GM12801 (cell line): ENCODE measurements around the gene FAM234B.

Experiments used
- CTCF ChIP-seq: IDR thresholded peaks from one replicate; pipeline ENCODE4 v1.5.1; 2011; ENCODE audit warnings: control low read depth; ENCODE audit not compliant: insufficient read length; ENCODE audit errors: extremely low read depth

Gene FAM234B

GRCh38 chr12:13099066-13099843 is 55.1 kb downstream of the FAM234B start:
- TF ChIP-seq CTCF: no peak

- no peak for TF ChIP-seq CTCF
These were observed 55.8 kb downstream of the FAM234B start for GRCh38 chr12:13099844-13100604.

- no peak for TF ChIP-seq CTCF
These were observed 56.4 kb downstream of the FAM234B start for GRCh38 chr12:13100605-13100881.

GRCh38 chr12:13100882-13101769 is 56.9 kb downstream of the FAM234B start:
- TF ChIP-seq CTCF: no peak

GRCh38 chr12:13101821-13102375 is 57.7 kb downstream of the FAM234B start:
- TF ChIP-seq CTCF: no peak

- TF ChIP-seq CTCF: no peak
These were observed 58.4 kb downstream of the FAM234B start for GRCh38 chr12:13102461-13103195.
